Upper lobe of left lung (tissue), 6 donors: ENCODE measurements around the gene SPPL3. TPM values are rescaled to one million over a fixed set of nuclear protein-coding genes. Genes with fewer than 3 reads are reported as not detected.

ENCODE experiments used
- ATAC-seq, 2 donors: fragments of 200-7000 bp; cut with Tn5 transposase; one replicate each; pipeline ENCODE4 v1.9.1; 2022; ENCODE audit warnings: mild to moderate bottlenecking in 2 of 2, moderate library complexity in 2 of 2; ENCODE audit not compliant: low FRiP score in 2 of 2
- DNase-seq, 2 donors: peaks; one replicate each; pipeline ENCODE4 v3.0.0-alpha.2; 2019 to 2020
- H3K27ac ChIP-seq, 4 donors: fragments of 200-600 bp; sonication (generic); one replicate each; pipeline ENCODE4 v1.5.1; 2016 to 2019
- H3K27me3 ChIP-seq, 4 donors: fragments of 200-600 bp; sonication (generic); one replicate each; pipeline ENCODE4 v1.5.1; 2017 to 2019
- H3K36me3 ChIP-seq, 4 donors: fragments of 200-600 bp; sonication (generic); one replicate each; pipeline ENCODE4 v1.5.1; 2016 to 2019
- H3K4me1 ChIP-seq, 4 donors: fragments of 200-600 bp; sonication (generic); one replicate each; pipeline ENCODE4 v1.5.1; 2018 to 2019
- H3K4me3 ChIP-seq, 4 donors: fragments of 200-600 bp; sonication (generic); one replicate each; pipeline ENCODE4 v1.5.1; 2017 to 2019; ENCODE audit warnings: mild to moderate bottlenecking in 2 of 4, moderate library complexity in 1 of 4
- H3K9me3 ChIP-seq, 4 donors: fragments of 200-600 bp; sonication (generic); one replicate each; pipeline ENCODE4 v1.5.1; 2018 to 2019
- EP300 ChIP-seq, 4 donors: sonication (generic); formaldehyde crosslinking; IDR thresholded peaks; one replicate each; pipeline ENCODE4 v1.5.1; 2017; ENCODE audit warnings: antibody characterized with exemption in 4 of 4, control low read depth in 2 of 4
- POLR2A ChIP-seq, 4 donors: fragments of 450-650 bp; IDR thresholded peaks; one replicate each; pipeline ENCODE4 v1.5.1; 2016 to 2017; ENCODE audit warnings: antibody characterized with exemption in 4 of 4, mild to moderate bottlenecking in 2 of 4
- POLR2AphosphoS5 ChIP-seq, 2 donors: sonication (generic); formaldehyde crosslinking; IDR thresholded peaks; one replicate each; pipeline ENCODE4 v1.5.1; 2017; ENCODE audit warnings: antibody characterized with exemption in 2 of 2
- WGBS, 2 donors: methylation state at CpG; one replicate each; pipeline ENCODE4 v1.1.5; 2017 to 2018; 5-methylcytosine and 5-hydroxymethylcytosine counted together
- total RNA-seq, 6 donors: library from RNA; depleted of rRNA in 4 of 6; stranded (reverse); fragments of >200 nt in 4 of 6; gene quantifications; one replicate each; pipeline versions ENCODE4 v1.1.0 to v1.2.1, GENCODE V29; 2016 to 2021
- TF ChIP-seq, protein P1 (sequence below), 6 experiments: fragments of 450-650 bp in 4 of 6; fragments of 200-600 bp in 2 of 6; sonication (generic) in 2 of 6; IDR thresholded peaks; one replicate each; pipeline ENCODE4 v1.5.1; 2016 to 2019; ENCODE audit warnings: antibody characterized with exemption in 6 of 6
- donor health status: DM: no; HTN: no; CAD: no; lungs with moderate emphysema.
- donor health status: DM: no; HTN: yes; CAD: no; lungs with severe emphysema.

The SPPL3 gene
- total RNA-seq, 6 donors from 2014 or later = 17.8 to 44.3 (median 23.2) TPM

DNA sequence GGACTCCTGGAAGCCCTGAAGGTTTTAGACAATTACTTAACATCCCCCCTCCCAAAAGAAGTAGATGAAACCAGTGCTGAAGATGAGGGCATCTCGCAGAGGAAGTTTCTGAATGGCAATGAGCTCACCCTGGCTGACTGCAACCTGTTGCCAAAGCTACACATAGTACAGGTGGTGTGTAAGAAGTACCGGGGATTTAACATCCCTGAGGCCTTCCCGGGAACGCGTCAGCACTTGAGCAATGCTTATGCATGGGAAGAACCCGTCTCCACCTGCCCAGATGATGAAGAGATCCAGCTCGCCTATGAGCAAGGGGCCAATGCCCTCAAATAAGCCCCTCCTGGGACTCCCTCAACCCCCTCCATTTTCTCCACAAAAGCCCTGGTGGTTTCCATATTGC, 10.6 kb upstream of the SPPL3 start:
- peaks cover 4 to 13% (median 10%) of the 10 kb centered on the region in 4 donors for H3K9me3 ChIP-seq
- no peak for TF ChIP-seq POLR2A (IDR thresholded peaks at IDR 0.05)
- TF ChIP-seq, protein P1, sequence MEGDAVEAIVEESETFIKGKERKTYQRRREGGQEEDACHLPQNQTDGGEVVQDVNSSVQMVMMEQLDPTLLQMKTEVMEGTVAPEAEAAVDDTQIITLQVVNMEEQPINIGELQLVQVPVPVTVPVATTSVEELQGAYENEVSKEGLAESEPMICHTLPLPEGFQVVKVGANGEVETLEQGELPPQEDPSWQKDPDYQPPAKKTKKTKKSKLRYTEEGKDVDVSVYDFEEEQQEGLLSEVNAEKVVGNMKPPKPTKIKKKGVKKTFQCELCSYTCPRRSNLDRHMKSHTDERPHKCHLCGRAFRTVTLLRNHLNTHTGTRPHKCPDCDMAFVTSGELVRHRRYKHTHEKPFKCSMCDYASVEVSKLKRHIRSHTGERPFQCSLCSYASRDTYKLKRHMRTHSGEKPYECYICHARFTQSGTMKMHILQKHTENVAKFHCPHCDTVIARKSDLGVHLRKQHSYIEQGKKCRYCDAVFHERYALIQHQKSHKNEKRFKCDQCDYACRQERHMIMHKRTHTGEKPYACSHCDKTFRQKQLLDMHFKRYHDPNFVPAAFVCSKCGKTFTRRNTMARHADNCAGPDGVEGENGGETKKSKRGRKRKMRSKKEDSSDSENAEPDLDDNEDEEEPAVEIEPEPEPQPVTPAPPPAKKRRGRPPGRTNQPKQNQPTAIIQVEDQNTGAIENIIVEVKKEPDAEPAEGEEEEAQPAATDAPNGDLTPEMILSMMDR (IDR thresholded peaks at IDR 0.05) = no peak
- no peak for TF ChIP-seq EP300 (IDR thresholded peaks at IDR 0.05)
- no peak for TF ChIP-seq POLR2AphosphoS5 (IDR thresholded peaks at IDR 0.05)
- no peak overlapping the region for H3K4me3 ChIP-seq
- H3K4me1 ChIP-seq = no peaks in the 10 kb centered on the region
- H3K36me3 ChIP-seq = no peaks in the 10 kb centered on the region
- DNase-seq = no peak
- no peak for ATAC-seq
- H3K27me3 ChIP-seq = no peaks in the 10 kb centered on the region
- H3K27ac ChIP-seq = no peak overlapping the region
- 74 to 93% methylated on average over 7 of the region's 7 CpGs for WGBS, 2 donors

DNA sequence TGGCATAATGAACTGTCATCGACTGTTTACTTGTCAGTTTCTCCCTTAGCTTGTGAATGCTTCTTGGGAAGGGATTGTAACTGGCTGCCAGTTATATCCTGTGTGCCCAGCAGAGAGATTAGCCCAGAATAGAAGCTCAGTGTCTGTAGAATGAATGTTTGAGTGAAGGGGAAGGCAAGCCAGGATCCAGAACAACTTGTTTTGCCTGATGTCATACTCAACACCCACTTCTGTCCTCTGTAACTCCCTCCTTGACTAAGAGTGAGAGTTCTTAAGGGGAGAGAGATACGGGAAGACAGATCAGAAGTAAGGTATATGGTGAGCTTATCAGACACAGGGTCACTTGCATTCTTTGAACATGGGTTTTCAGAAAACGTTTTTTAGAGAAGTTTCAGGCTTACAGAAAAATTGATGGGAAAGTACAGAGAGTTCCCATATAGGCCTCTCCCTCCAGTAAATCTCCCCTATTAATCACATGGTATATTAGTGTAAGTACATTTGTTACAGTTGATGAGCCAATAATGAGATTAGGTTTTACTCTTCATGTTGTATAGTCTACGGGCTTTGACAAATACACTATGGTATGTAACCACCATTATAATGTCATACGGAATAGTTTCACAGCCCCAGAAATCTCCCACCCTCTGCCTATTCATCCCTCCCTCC, 5.6 kb upstream of the SPPL3 start:
- peaks cover 0 to 4% (median 1%) of the 10 kb centered on the region in 4 donors for H3K4me1 ChIP-seq
- H3K36me3 ChIP-seq = no peaks in the 10 kb centered on the region
- DNase-seq (no peak), ATAC-seq (no peak)
- no peak overlapping the region for H3K4me3 ChIP-seq
- no peaks in the 10 kb centered on the region for H3K27me3 ChIP-seq
- WGBS, 2 donors = 61 to 63% methylated on average over 5 of the region's 5 CpGs
- no peak for TF ChIP-seq POLR2A (IDR thresholded peaks at IDR 0.05)
- TF ChIP-seq, protein P1 (IDR thresholded peaks at IDR 0.05) = no peak
- TF ChIP-seq POLR2AphosphoS5 (IDR thresholded peaks at IDR 0.05) = no peak
- TF ChIP-seq EP300 (IDR thresholded peaks at IDR 0.05) = no peak
- no peaks in the 10 kb centered on the region for H3K9me3 ChIP-seq
- no peak overlapping the region for H3K27ac ChIP-seq

DNA sequence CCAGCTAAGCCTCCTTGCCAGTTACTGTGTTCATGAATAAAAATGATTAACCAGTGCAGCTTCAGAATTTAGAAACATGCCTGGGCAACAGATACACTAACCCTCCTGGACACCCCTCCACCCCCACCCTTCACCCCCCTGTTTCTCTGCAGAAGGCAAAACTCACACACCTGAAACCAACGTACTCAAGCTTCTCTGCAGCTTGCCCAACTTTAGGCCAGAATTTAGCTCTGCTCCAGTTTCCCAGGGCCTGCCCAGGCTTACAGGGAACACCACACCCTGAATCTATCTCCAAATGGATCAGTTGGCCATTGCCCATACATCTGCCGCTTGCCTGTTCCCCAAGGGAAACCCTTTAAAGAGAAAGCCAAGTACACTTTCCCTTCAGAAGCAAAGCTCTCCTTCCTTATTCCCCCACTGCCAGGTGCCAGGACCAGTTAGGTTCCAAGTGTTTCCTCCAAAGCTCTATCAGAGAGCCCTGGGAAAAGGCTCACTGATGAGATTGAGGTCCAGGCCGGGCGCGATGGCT, 1.8 kb upstream of the SPPL3 start:
- H3K36me3 ChIP-seq = no peaks in the 10 kb centered on the region
- H3K27ac ChIP-seq = no peak overlapping the region
- TF ChIP-seq POLR2A (IDR thresholded peaks at IDR 0.05) (no peak), EP300 (IDR thresholded peaks at IDR 0.05) (no peak), POLR2AphosphoS5 (IDR thresholded peaks at IDR 0.05) (no peak)
- TF ChIP-seq, protein P1 (IDR thresholded peaks at IDR 0.05) = no peak
- WGBS, 2 donors = 92 to 95% methylated on average over 5 of the region's 5 CpGs
- H3K4me3 ChIP-seq = no peak overlapping the region
- DNase-seq (no peak), ATAC-seq (no peak)
- H3K9me3 ChIP-seq = no peaks in the 10 kb centered on the region
- H3K27me3 ChIP-seq = no peaks in the 10 kb centered on the region
- H3K4me1 ChIP-seq = peaks cover 15 to 27% (median 16%) of the 10 kb centered on the region in 4 donors

DNA sequence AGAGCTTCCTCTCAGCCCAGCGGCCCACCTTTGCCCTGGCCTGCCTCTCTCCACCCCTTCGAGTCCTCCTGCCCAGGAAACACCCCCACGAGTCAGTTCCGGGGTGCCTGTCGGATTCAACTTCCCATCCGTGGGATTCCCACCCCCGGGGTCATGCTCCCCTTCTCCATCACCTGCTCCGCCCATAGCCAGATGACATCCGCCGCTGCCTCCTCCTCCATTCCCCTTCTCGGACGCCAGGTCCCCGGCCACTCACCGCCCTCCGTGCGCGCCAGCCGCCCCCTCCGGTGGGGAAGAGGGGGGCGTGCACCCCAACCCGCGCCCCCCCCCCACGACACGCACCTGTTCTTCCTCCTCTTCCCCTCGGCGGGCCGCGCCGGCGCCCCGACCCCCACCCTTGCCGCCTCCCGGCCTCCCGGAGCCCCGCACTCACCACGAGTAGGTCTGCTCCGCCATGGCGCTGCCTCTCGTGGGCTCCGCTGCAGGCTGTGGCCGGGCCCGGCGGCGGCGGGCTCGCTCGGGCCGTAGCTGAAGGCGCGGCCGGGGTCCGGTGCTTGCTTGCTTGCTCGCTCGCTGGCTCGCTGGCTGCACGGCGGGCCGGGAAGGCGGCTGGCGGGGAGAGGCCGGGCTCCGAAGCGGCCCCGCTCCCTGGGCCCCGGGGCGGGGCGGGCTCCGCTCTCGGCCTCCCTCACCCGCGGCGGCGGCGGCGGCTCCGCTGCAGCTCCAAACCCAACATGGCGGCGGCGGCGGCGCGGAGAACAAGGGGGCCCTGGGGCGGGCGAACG, 554 bp downstream of the SPPL3 start:
- Histone ChIP-seq H3K4me3 (peak overlapping the region; percentile 98 to 100 (median 99)), H3K36me3 (no peaks in the 10 kb centered on the region), H3K4me1 (peaks cover 15 to 27% (median 16%) of the 10 kb centered on the region in 4 donors), H3K9me3 (no peaks in the 10 kb centered on the region), H3K27ac (peak overlapping the region; percentile 87 to 97 (median 91)), H3K27me3 (no peaks in the 10 kb centered on the region)
- 0% methylated on average over 14 to 31 of the region's 85 CpGs for WGBS, 2 donors
- TF ChIP-seq POLR2AphosphoS5 (IDR thresholded peaks at IDR 0.05) (peak; percentile 38 to 64), POLR2A (IDR thresholded peaks at IDR 0.05) (peak in 1 of 4 donors; percentile 50), EP300 (IDR thresholded peaks at IDR 0.05) (no peak)
- TF ChIP-seq, protein P1 (IDR thresholded peaks at IDR 0.05) = peak in 1 of 6 experiments; percentile 20
- ATAC-seq (peak; percentile 67 to 70), DNase-seq (peak; percentile 81 to 91)
